GM23338 (cell line): ENCODE measurements around the gene DGLUCY.

Source experiments
- CTCF ChIP-seq, 2 experiments: fragments of 200-600 bp in 1 of 2; sonication (generic) in 1 of 2; conservative IDR thresholded peaks; 2 replicates each; pipeline versions ENCODE4 v1.5.1 to v1.6.1; 2016 to 2017; ENCODE audit warnings: antibody characterized with exemption in 2 of 2, low read depth in 2 of 2, mild to moderate bottlenecking in 2 of 2, moderate library complexity in 1 of 2
- POLR2AphosphoS5 ChIP-seq: IDR thresholded peaks from 2 replicates; pipeline ENCODE4 v1.6.1; 2016; ENCODE audit warnings: antibody characterized with exemption, low read depth

GRCh38 chr14:91167380-91167770, 53.5 kb downstream of the DGLUCY start:
- TF ChIP-seq CTCF (conservative IDR thresholded peaks at IDR 0.05; ENCODE audit: low read depth in 2 of 2) (no peak), POLR2AphosphoS5 (no peak)
